NB4 (cell line): ENCODE results near the gene FCRL3.

Experiments used
- CTCF ChIP-seq: IDR thresholded peaks from one replicate; pipeline ENCODE4 v1.5.1; 2012; ENCODE audit warnings: low read depth, low read length
- POLR2A ChIP-seq: IDR thresholded peaks from 2 replicates; pipeline ENCODE4 v1.6.1; 2011; ENCODE audit warnings: mild to moderate bottlenecking; ENCODE audit not compliant: insufficient read length; ENCODE audit errors: extremely low read depth

DNA sequence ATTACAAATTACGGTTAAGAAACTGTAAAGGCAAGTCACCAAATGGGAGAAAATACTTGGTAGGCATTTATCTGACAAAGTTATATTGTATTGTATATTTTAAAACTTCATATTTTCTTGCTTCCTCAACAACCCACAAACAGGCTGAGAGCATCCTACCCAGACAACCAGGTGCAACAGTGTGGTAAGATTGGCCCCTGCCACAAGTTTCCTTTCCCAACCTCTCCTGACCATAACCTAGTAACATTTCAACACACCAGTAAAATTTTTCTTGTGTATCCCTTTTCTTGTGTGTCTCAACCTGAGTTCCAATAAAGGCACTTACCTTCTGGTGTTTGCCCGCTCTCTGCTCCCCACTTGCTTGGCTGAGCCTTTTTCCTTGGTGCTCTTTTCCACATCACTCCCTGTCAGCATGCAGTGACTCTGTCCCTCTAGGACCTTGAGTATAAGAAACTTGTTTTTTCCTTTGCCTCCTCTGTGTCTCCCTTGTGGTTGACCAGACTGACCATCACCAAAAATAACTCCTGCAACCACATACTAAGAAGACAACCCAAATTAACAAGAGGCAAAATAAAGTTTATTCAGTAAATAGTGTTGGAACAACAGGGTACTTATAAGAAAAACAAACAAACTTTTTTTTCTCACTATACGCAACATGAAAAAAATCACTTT is 40.9 kb downstream of the FCRL3 start:
- TF ChIP-seq CTCF (no peak), POLR2A (no peak)
